SK-N-SH (cell line): ENCODE data around the gene LYPD5. TPM values are rescaled to one million over a fixed set of nuclear protein-coding genes. Genes with fewer than 3 reads are reported as not detected.

Source experiments
- CTCF ChIA-PET: fragments of 300-600, 350-600 bp; formaldehyde crosslinking; extraction: SDS; loops from one replicate; lab custom pipeline; 2021; lab: Yijun Ruan, JAX
- POLR2A ChIA-PET: fragments of 350-600 bp; sonication (Branson Sonifier 250); formaldehyde crosslinking; extraction: SDS; loops from one replicate; lab custom pipeline; 2020; ENCODE audit warnings: antibody characterized with exemption, inconsistent platforms; lab: Yijun Ruan, JAX
- DNase-seq: peaks from one replicate; pipeline ENCODE4 v3.0.0; 2012
- H2AFZ ChIP-seq: fragments of 200-600 bp; sonication (generic); 2 replicates; pipeline ENCODE4 v1.8.1; 2016; ENCODE audit warnings: antibody characterized with exemption, mild to moderate bottlenecking, low read depth
- H3F3A ChIP-seq: fragments of 200-600 bp; sonication (generic); replicated peaks from 2 replicates; pipeline ENCODE3; 2016; ENCODE audit warnings: antibody characterized with exemption, mild to moderate bottlenecking; ENCODE audit not compliant: insufficient read depth
- H3K27ac ChIP-seq, 2 experiments: fragments of 200-500 bp in 1 of 2; fragments of 200-600 bp in 1 of 2; sonication (Bioruptor generic) in 1 of 2; sonication (generic), shearing (Covaris generic) in 1 of 2; 2 replicates each; pipeline versions ENCODE4 v1.5.1 to v1.6.1; 2014 to 2016; ENCODE audit warnings: low read depth in 2 of 2, inconsistent platforms in 1 of 2, low read length in 1 of 2, mild to moderate bottlenecking in 1 of 2, mixed read lengths in 1 of 2
- H3K27me3 ChIP-seq: fragments of 200-600 bp; sonication (generic), shearing (Covaris generic); 2 replicates; pipeline ENCODE4 v1.6.1; 2016; ENCODE audit warnings: mixed run types; ENCODE audit not compliant: insufficient read depth
- H3K36me3 ChIP-seq, 2 experiments: fragments of 200-500 bp in 1 of 2; fragments of 200-600 bp in 1 of 2; sonication (Bioruptor generic) in 1 of 2; sonication (generic) in 1 of 2; replicated peaks in 1 of 2; 2 replicates each; pipeline versions ENCODE3 to v1.5.1; 2014 to 2016; ENCODE audit warnings: low read length in 1 of 2, mild to moderate bottlenecking in 1 of 2; ENCODE audit not compliant: insufficient read depth in 2 of 2, control insufficient read depth in 1 of 2
- H3K4me1 ChIP-seq, 2 experiments: fragments of 200-500 bp in 1 of 2; fragments of 200-600 bp in 1 of 2; sonication (Bioruptor generic) in 1 of 2; sonication (generic), shearing (Covaris generic) in 1 of 2; 2 replicates each; pipeline versions ENCODE4 v1.5.1 to v1.6.1; 2014 to 2016; ENCODE audit warnings: low read depth in 1 of 2, low read length in 1 of 2, mixed run types in 1 of 2; ENCODE audit not compliant: insufficient read depth in 2 of 2, control insufficient read depth in 1 of 2
- H3K4me2 ChIP-seq: fragments of 200-600 bp; sonication (generic), shearing (Covaris generic); 2 replicates; pipeline ENCODE4 v1.6.1; 2017; ENCODE audit warnings: mixed run types
- H3K4me3 ChIP-seq, 2 experiments: fragments of 200-500 bp in 1 of 2; fragments of 200-600 bp in 1 of 2; sonication (Bioruptor generic) in 1 of 2; sonication (generic), shearing (Covaris generic) in 1 of 2; 2 replicates each; pipeline versions ENCODE4 v1.5.1 to v1.8.1; 2014 to 2016; ENCODE audit warnings: low read depth in 2 of 2, inconsistent platforms in 1 of 2, low read length in 1 of 2, mild to moderate bottlenecking in 1 of 2, mixed read lengths in 1 of 2, moderate library complexity in 1 of 2
- H3K79me2 ChIP-seq: fragments of 200-600 bp; sonication (generic); 2 replicates; pipeline ENCODE4 v1.8.1; 2017; ENCODE audit warnings: mild to moderate bottlenecking; ENCODE audit not compliant: insufficient read depth
- H3K9ac ChIP-seq: fragments of 200-600 bp; sonication (generic); 2 replicates; pipeline ENCODE4 v1.6.1; 2017; ENCODE audit warnings: mixed run types
- H3K9me2 ChIP-seq: fragments of 200-600 bp; sonication (generic); 2 replicates; pipeline ENCODE4 v1.6.1; 2017; ENCODE audit warnings: mixed run types
- H3K9me3 ChIP-seq: fragments of 200-600 bp; sonication (generic); 2 replicates; pipeline ENCODE4 v1.6.1; 2017; ENCODE audit warnings: mixed run types, mild to moderate bottlenecking, moderate library complexity
- H4K20me1 ChIP-seq: fragments of 200-600 bp; sonication (generic); 2 replicates; pipeline ENCODE4 v1.6.1; 2017; ENCODE audit warnings: mild to moderate bottlenecking, mixed run types; ENCODE audit not compliant: insufficient read depth
- CHD2 ChIP-seq: fragments of 150-350 bp; IDR thresholded peaks from 2 replicates; pipeline ENCODE4 v1.6.1; 2018; ENCODE audit warnings: low read length; ENCODE audit not compliant: partially characterized antibody
- ELF1 ChIP-seq: IDR thresholded peaks from 2 replicates; pipeline ENCODE4 v1.4.0; 2012
- EZH2phosphoT487 ChIP-seq: fragments of 200-600 bp; sonication (generic); IDR thresholded peaks from 2 replicates; pipeline ENCODE4 v1.6.1; 2017; ENCODE audit warnings: low read depth, mixed run types, mild to moderate bottlenecking, antibody characterized with exemption, moderate library complexity, borderline replicate concordance
- FOXJ3 ChIP-seq: sonication (generic); formaldehyde crosslinking; IDR thresholded peaks from 2 replicates; pipeline ENCODE4 v1.5.1; 2020; ENCODE audit warnings: mild to moderate bottlenecking, missing genetic modification reagents
- FOXM1 ChIP-seq: IDR thresholded peaks from 2 replicates; pipeline ENCODE4 v1.4.0; 2012; ENCODE audit warnings: low read depth, mild to moderate bottlenecking
- JUND ChIP-seq: IDR thresholded peaks from 2 replicates; pipeline ENCODE4 v1.4.0; 2012
- MEF2A ChIP-seq: IDR thresholded peaks from 2 replicates; pipeline ENCODE4 v1.4.0; 2012; ENCODE audit warnings: low read depth, borderline replicate concordance
- MXI1 ChIP-seq: IDR thresholded peaks from 2 replicates; pipeline ENCODE4 v1.6.1; 2012; ENCODE audit warnings: mild to moderate bottlenecking, low read depth, low read length, improper control_type of control experiment
- RAD21 ChIP-seq: IDR thresholded peaks from 2 replicates; pipeline ENCODE4 v1.6.1; 2012; ENCODE audit warnings: mild to moderate bottlenecking, low read length
- RCOR1 ChIP-seq: fragments of 150-350 bp; IDR thresholded peaks from 2 replicates; pipeline ENCODE4 v1.6.1; 2017; ENCODE audit warnings: antibody characterized with exemption, low read length
- RFX5 ChIP-seq: IDR thresholded peaks from 2 replicates; pipeline ENCODE4 v1.6.1; 2012; ENCODE audit warnings: mild to moderate bottlenecking, improper control_type of control experiment, low read length
- RXRA ChIP-seq: IDR thresholded peaks from 2 replicates; pipeline ENCODE4 v1.4.0; 2012; ENCODE audit warnings: low read depth, mild to moderate bottlenecking, borderline replicate concordance
- SMC3 ChIP-seq: IDR thresholded peaks from 2 replicates; pipeline ENCODE4 v1.6.1; 2012; ENCODE audit warnings: low read depth, low read length, improper control_type of control experiment
- TAF1 ChIP-seq: IDR thresholded peaks from 2 replicates; pipeline ENCODE4 v1.6.1; 2012; ENCODE audit warnings: low read depth, mild to moderate bottlenecking, low read length, moderate library complexity, borderline replicate concordance
- TCF12 ChIP-seq: IDR thresholded peaks from 2 replicates; pipeline ENCODE4 v1.4.0; 2012
- TEAD4 ChIP-seq: IDR thresholded peaks from 2 replicates; pipeline ENCODE4 v1.4.0; 2012; ENCODE audit warnings: mild to moderate bottlenecking, borderline replicate concordance; ENCODE audit not compliant: insufficient read depth
- whole genome bisulfite sequencing: methylation state at CpG from one replicate; pipeline ENCODE4 v1.1.6; 2017; ENCODE audit warnings: low lambda C conversion rate; 5-methylcytosine and 5-hydroxymethylcytosine counted together
- polyA plus RNA-seq, 3 experiments: library from polyadenylated mRNA; depleted of rRNA; stranded (reverse); fragments of >200 nt; gene quantifications; 2 replicates each; pipeline ENCODE4 v1.2.3, GENCODE V29; 2012
- TF ChIP-seq, protein P1 (sequence below): IDR thresholded peaks from 2 replicates; pipeline ENCODE4; 2012
- TF ChIP-seq, protein P2 (sequence below): IDR thresholded peaks from 2 replicates; pipeline ENCODE4 v1.4.0; 2012; ENCODE audit warnings: low read depth, borderline replicate concordance
- TF ChIP-seq, protein P3 (sequence below): IDR thresholded peaks from 2 replicates; pipeline ENCODE4 v1.4.0; 2012; ENCODE audit warnings: low read depth
- TF ChIP-seq, protein P4 (sequence below): IDR thresholded peaks from 2 replicates; pipeline ENCODE4 v1.6.1; 2012; ENCODE audit warnings: mild to moderate bottlenecking, low read depth, low read length, moderate library complexity
- TF ChIP-seq, protein P5 (sequence below): fragments of 150-350 bp; IDR thresholded peaks from 2 replicates; pipeline ENCODE4 v1.6.1; 2016; ENCODE audit warnings: mild to moderate bottlenecking, low read depth, low read length

The LYPD5 gene
- polyA plus RNA-seq, 1 of the 3 experiments (the other 2 are of a cell fraction) = 0.13 TPM

DNA sequence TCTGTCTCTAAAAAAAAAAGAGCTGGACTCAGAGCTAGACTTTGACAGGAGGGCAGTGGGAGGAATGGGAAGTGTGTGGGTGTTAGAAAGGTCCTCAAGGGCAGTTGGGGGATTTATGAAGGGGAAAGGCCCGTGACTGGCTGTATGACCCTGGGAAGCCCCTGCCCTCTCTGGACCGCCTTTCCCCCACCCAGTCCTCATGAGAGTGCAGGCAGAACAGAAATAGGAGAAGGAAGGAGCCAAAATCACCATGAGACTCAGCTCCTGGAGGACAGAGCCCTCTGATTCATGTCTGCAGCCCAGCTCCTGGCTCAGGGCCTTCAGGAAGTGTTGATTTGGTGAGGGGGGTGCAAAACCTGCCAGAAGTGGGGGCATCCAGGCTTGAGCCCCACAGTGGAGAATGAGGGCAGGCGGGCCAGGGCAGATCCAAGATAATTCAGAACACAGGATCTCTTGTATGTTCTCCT lies 38.7 kb downstream of the LYPD5 start (continued):
- TF ChIP-seq FOXJ3 (no peak), SMC3 (no peak), TEAD4 (no peak), FOXM1 (no peak), RAD21 (no peak), RXRA (no peak), ELF1 (no peak), TAF1 (no peak), MEF2A (no peak), TCF12 (peak; percentile 38; the same call in 1 of the 2 replicates), CHD2 (no peak)
- TF ChIP-seq, protein P1, sequence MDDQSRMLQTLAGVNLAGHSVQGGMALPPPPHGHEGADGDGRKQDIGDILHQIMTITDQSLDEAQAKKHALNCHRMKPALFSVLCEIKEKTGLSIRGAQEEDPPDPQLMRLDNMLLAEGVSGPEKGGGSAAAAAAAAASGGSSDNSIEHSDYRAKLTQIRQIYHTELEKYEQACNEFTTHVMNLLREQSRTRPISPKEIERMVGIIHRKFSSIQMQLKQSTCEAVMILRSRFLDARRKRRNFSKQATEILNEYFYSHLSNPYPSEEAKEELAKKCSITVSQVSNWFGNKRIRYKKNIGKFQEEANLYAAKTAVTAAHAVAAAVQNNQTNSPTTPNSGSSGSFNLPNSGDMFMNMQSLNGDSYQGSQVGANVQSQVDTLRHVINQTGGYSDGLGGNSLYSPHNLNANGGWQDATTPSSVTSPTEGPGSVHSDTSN = no peak
- TF ChIP-seq, protein P2, sequence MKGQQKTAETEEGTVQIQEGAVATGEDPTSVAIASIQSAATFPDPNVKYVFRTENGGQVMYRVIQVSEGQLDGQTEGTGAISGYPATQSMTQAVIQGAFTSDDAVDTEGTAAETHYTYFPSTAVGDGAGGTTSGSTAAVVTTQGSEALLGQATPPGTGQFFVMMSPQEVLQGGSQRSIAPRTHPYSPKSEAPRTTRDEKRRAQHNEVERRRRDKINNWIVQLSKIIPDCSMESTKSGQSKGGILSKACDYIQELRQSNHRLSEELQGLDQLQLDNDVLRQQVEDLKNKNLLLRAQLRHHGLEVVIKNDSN = no peak

DNA sequence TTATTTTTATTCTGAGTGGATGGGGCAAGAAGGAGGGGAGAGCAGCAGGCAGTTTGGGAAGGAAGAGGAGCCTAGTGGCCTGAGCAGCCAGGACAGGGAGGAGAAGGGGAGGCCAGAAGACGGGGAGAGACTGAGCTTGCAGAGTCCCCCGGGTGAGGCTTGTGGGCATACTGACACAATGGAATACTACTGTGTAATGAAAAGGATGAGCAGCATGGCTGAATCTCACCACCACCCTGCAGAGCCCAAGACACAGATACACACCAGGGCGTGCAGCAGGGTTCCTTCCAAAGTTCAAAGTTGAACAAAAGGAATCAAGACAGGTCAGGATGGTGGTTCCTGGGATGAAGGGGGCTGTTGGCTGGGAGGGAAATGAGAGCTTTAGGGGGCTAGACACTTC lies 39.4 kb downstream of the LYPD5 start:
- TF ChIP-seq, protein P2 = no peak
- TF ChIP-seq, protein P3, sequence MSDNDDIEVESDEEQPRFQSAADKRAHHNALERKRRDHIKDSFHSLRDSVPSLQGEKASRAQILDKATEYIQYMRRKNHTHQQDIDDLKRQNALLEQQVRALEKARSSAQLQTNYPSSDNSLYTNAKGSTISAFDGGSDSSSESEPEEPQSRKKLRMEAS = no peak
- TF ChIP-seq MXI1 (no peak), CHD2 (no peak), RFX5 (no peak), MEF2A (no peak), TAF1 (no peak), FOXM1 (no peak), EZH2phosphoT487 (no peak), TEAD4 (no peak), JUND (no peak), RCOR1 (no peak)
- TF ChIP-seq, protein P4, sequence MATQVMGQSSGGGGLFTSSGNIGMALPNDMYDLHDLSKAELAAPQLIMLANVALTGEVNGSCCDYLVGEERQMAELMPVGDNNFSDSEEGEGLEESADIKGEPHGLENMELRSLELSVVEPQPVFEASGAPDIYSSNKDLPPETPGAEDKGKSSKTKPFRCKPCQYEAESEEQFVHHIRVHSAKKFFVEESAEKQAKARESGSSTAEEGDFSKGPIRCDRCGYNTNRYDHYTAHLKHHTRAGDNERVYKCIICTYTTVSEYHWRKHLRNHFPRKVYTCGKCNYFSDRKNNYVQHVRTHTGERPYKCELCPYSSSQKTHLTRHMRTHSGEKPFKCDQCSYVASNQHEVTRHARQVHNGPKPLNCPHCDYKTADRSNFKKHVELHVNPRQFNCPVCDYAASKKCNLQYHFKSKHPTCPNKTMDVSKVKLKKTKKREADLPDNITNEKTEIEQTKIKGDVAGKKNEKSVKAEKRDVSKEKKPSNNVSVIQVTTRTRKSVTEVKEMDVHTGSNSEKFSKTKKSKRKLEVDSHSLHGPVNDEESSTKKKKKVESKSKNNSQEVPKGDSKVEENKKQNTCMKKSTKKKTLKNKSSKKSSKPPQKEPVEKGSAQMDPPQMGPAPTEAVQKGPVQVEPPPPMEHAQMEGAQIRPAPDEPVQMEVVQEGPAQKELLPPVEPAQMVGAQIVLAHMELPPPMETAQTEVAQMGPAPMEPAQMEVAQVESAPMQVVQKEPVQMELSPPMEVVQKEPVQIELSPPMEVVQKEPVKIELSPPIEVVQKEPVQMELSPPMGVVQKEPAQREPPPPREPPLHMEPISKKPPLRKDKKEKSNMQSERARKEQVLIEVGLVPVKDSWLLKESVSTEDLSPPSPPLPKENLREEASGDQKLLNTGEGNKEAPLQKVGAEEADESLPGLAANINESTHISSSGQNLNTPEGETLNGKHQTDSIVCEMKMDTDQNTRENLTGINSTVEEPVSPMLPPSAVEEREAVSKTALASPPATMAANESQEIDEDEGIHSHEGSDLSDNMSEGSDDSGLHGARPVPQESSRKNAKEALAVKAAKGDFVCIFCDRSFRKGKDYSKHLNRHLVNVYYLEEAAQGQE = no peak
- TF ChIP-seq, protein P5, sequence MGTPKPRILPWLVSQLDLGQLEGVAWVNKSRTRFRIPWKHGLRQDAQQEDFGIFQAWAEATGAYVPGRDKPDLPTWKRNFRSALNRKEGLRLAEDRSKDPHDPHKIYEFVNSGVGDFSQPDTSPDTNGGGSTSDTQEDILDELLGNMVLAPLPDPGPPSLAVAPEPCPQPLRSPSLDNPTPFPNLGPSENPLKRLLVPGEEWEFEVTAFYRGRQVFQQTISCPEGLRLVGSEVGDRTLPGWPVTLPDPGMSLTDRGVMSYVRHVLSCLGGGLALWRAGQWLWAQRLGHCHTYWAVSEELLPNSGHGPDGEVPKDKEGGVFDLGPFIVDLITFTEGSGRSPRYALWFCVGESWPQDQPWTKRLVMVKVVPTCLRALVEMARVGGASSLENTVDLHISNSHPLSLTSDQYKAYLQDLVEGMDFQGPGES = no peak
- DNase-seq = no peak
- Histone ChIP-seq H3K4me2 (no peak overlapping the region), H3K27me3 (no peaks in the 10 kb centered on the region), H3K9me2 (no peaks in the 10 kb centered on the region), H3K27ac (peak overlapping the region in 1 of 2 experiments; percentile 94; a peak in 1 of 4 replicates), H3K9ac (no peak overlapping the region), H3F3A (peaks cover 41% of the 10 kb centered on the region), H2AFZ (no peak overlapping the region), H3K79me2 (no peaks in the 10 kb centered on the region), H3K36me3 (no peaks in the 10 kb centered on the region), H4K20me1 (no peaks in the 10 kb centered on the region), H3K9me3 (no peaks in the 10 kb centered on the region), H3K4me3 (no peak overlapping the region), H3K4me1 (peaks cover 0 to 35% of the 10 kb centered on the region in 2 experiments; a peak in 3 of 4 replicates)
- CTCF ChIA-PET = interaction anchor here (1.0 to 5.3 kb wide), 4 partner anchors 12 to 47 kb away, joined by 3 to 47 read pairs (median 11); no protein-coding TSS in a partner anchor
- POLR2A ChIA-PET = no interaction called here
- WGBS = 77% methylated on average over 3 of the region's 3 CpGs
